HepG2 (cell line): ENCODE data around the gene FRMD8. TPM values are rescaled to one million over a fixed set of nuclear protein-coding genes. Genes with fewer than 3 reads are reported as not detected.
A peak's percentile ranks its signal among the peaks of the same experiment; 100 is the strongest.

ENCODE experiments used
- ARID3A ChIP-seq: IDR thresholded peaks from 2 replicates; pipeline ENCODE4 v1.6.1; 2012; ENCODE audit warnings: low read depth, low read length, improper control_type of control experiment
- ASH2L ChIP-seq: fragments of 300-600, 200-600 bp; sonication (generic); IDR thresholded peaks from 2 replicates; pipeline ENCODE4 v1.7.0; 2017; ENCODE audit warnings: low read depth, mild to moderate bottlenecking, moderate library complexity, mixed read lengths, low read length; ENCODE audit not compliant: insufficient read length
- ATF4 ChIP-seq, 2 experiments: fragments of 450-650 bp in 1 of 2; sonication (generic) in 1 of 2; formaldehyde crosslinking; IDR thresholded peaks; 2 replicates each; pipeline versions ENCODE4 v1.5.0 to v1.8.0; 2020 to 2022; ENCODE audit warnings: mild to moderate bottlenecking in 1 of 2, missing genetic modification reagents in 1 of 2
- CENPX ChIP-seq: sonication (generic); formaldehyde crosslinking; IDR thresholded peaks from 2 replicates; pipeline ENCODE4 v1.9.0; 2021; ENCODE audit warnings: mild to moderate bottlenecking, missing genetic modification reagents, moderate library complexity
- E2F5 ChIP-seq: sonication (generic); formaldehyde crosslinking; conservative IDR thresholded peaks from 2 replicates; pipeline ENCODE4 v1.4.0; 2020; ENCODE audit warnings: missing genetic modification reagents
- GABPA ChIP-seq, 2 experiments: IDR thresholded peaks; 2 replicates each; pipeline ENCODE4 v1.6.1; 2011 to 2016; ENCODE audit warnings: low read depth in 2 of 2, low read length in 1 of 2, missing biosample characterization in 1 of 2, missing genetic modification characterization in 1 of 2
- IRF9 ChIP-seq: sonication (generic); formaldehyde crosslinking; IDR thresholded peaks from 2 replicates; pipeline ENCODE4 v1.8.0; 2022; ENCODE audit warnings: missing genetic modification reagents, mild to moderate bottlenecking, borderline replicate concordance
- IRX3 ChIP-seq: sonication (generic); formaldehyde crosslinking; IDR thresholded peaks from 2 replicates; pipeline ENCODE4 v1.8.1; 2023; ENCODE audit warnings: mild to moderate bottlenecking, low read depth, missing genetic modification reagents, borderline replicate concordance
- MAFG ChIP-seq: sonication (generic); formaldehyde crosslinking; IDR thresholded peaks from 2 replicates; pipeline ENCODE4 v1.5.1; 2020; ENCODE audit warnings: mild to moderate bottlenecking, missing genetic modification reagents
- MTA1 ChIP-seq: sonication (generic); formaldehyde crosslinking; IDR thresholded peaks from 2 replicates; pipeline ENCODE4 v1.4.0; 2020; ENCODE audit warnings: missing genetic modification reagents, mild to moderate bottlenecking, borderline replicate concordance
- POLR2AphosphoS5 ChIP-seq: IDR thresholded peaks from 2 replicates; pipeline ENCODE4 v1.6.1; 2012; ENCODE audit warnings: low read depth, low read length
- RBM22 ChIP-seq: fragments of 200-400 bp; formaldehyde crosslinking; optimal IDR thresholded peaks from 2 replicates; pipeline ENCODE3; 2017; ENCODE audit warnings: mild to moderate bottlenecking, low read length, moderate library complexity
- SAP130 ChIP-seq: IDR thresholded peaks from 2 replicates; pipeline ENCODE4 v1.6.1; 2016; ENCODE audit warnings: low read depth
- SIN3B ChIP-seq: fragments of 150-350 bp; IDR thresholded peaks from 2 replicates; pipeline ENCODE4 v1.6.1; 2014; ENCODE audit warnings: low read length
- TAF1 ChIP-seq: sonication (generic); formaldehyde crosslinking; IDR thresholded peaks from 2 replicates; pipeline ENCODE4 v1.4.0; 2020; ENCODE audit warnings: missing genetic modification reagents
- THAP11 ChIP-seq: IDR thresholded peaks from 2 replicates; pipeline ENCODE4 v1.6.1; 2016; ENCODE audit warnings: missing biosample characterization, missing genetic modification reagents
- ZNF18 ChIP-seq: sonication (generic); formaldehyde crosslinking; IDR thresholded peaks from 2 replicates; pipeline ENCODE4 v1.8.0; 2022; ENCODE audit warnings: mild to moderate bottlenecking, missing genetic modification reagents; ENCODE audit not compliant: insufficient replicate concordance
- ZNF20 ChIP-seq: sonication (generic); formaldehyde crosslinking; IDR thresholded peaks from 2 replicates; pipeline ENCODE4 v1.4.0; 2020; ENCODE audit warnings: mild to moderate bottlenecking, moderate library complexity, missing genetic modification reagents
- ZNF367 ChIP-seq: sonication (generic); formaldehyde crosslinking; IDR thresholded peaks from 2 replicates; pipeline ENCODE4 v1.4.0; 2020; ENCODE audit warnings: missing genetic modification reagents, borderline replicate concordance
- ZNF607 ChIP-seq: sonication (generic); formaldehyde crosslinking; IDR thresholded peaks from 2 replicates; pipeline ENCODE4 v1.5.1; 2020; ENCODE audit warnings: missing genetic modification reagents, mild to moderate bottlenecking, borderline replicate concordance
- ZNF878 ChIP-seq: sonication (generic); formaldehyde crosslinking; IDR thresholded peaks from 2 replicates; pipeline ENCODE4 v1.8.1; 2023; ENCODE audit warnings: mild to moderate bottlenecking, missing genetic modification reagents, moderate library complexity
- ZSCAN21 ChIP-seq: sonication (generic); formaldehyde crosslinking; IDR thresholded peaks from 2 replicates; pipeline ENCODE4 v1.8.0; 2022; ENCODE audit warnings: mild to moderate bottlenecking, missing genetic modification reagents, moderate library complexity, borderline replicate concordance
- polyA plus RNA-seq, 8 experiments: library from polyadenylated mRNA; depleted of rRNA in 3 of 8; stranded (reverse) in 7 of 8; unstranded in 1 of 8; fragments of >200 nt; fragmentation: Illumina TruSeq in 4 of 8; extraction: Trizol in 4 of 8; gene quantifications; 2 replicates each; pipeline versions ENCODE4 v1.2.1 to v1.2.3, GENCODE V29; 2011 to 2016; ENCODE audit warnings: low read depth in 4 of 8, missing spikeins in 1 of 8, mixed read lengths in 1 of 8; ENCODE audit not compliant: insufficient read depth in 1 of 8
- total RNA-seq, 5 experiments: library from RNA; depleted of rRNA; stranded (reverse); fragments of >200 nt; fragmentation: Illumina TruSeq; extraction: Trizol; gene quantifications; 2 replicates each; pipeline ENCODE4 v1.2.3, GENCODE V29; 2016; ENCODE audit warnings: low read depth in 1 of 5

FRMD8 gene
- total and polyA plus RNA-seq, 2 of the 13 experiments (the other 11 are each of a cell fraction or from before 2014, with no cell fraction given), result 5.8 to 20.6 TPM

GRCh38 chr11:65429724-65430405 lies 43.4 kb downstream of the FRMD8 start (continued):
- no peak for TF ChIP-seq IRF9 (CRISPR knock-in tag)
- no peak for TF ChIP-seq ASH2L
- TF ChIP-seq POLR2AphosphoS5, result peak; percentile 2
- no peak for TF ChIP-seq SIN3B
- TF ChIP-seq ZNF18 (CRISPR knock-in tag), result no peak
- TF ChIP-seq ZNF20 (CRISPR knock-in tag), result no peak
- TF ChIP-seq ZNF367 (CRISPR knock-in tag), result no peak
- TF ChIP-seq MTA1 (CRISPR knock-in tag), result no peak
- TF ChIP-seq THAP11, result no peak
- 0 out of 4 replicates have a peak, but pooled peaks of 1 of the 2 experiments have one; percentile 26 for TF ChIP-seq ATF4 (CRISPR knock-in tag; IDR thresholded peaks at IDR 0.05)
- TF ChIP-seq RBM22, result peak; percentile 99
- TF ChIP-seq GABPA (IDR thresholded peaks at IDR 0.05; ENCODE audit: low read depth, low read length), result no peak
- TF ChIP-seq GABPA (CRISPR knock-in tag; IDR thresholded peaks at IDR 0.05; ENCODE audit: low read depth), result no peak
- TF ChIP-seq IRX3 (CRISPR knock-in tag), result no peak
- no peak for TF ChIP-seq MAFG (CRISPR knock-in tag)
- TF ChIP-seq SAP130 (CRISPR knock-in tag), result no peak
- 0 out of 2 replicates have a peak, but pooled peaks have one; percentile 48 for TF ChIP-seq ZNF878 (CRISPR knock-in tag)
- peak; percentile 67 for TF ChIP-seq ZSCAN21 (CRISPR knock-in tag)
- TF ChIP-seq ZNF607, result no peak
- TF ChIP-seq CENPX (CRISPR knock-in tag), result no peak
- TF ChIP-seq TAF1 (CRISPR knock-in tag), result no peak
- no peak for TF ChIP-seq ARID3A
- TF ChIP-seq E2F5, result no peak
